ENCODE measurements around the gene MTOR. TPM values are rescaled to one million over a fixed set of nuclear protein-coding genes. Genes with fewer than 3 reads are reported as not detected.

MTOR gene
- total and polyA plus RNA-seq, 10 of the 15 experiments (the other 5 are each of a cell fraction or from before 2014, with no cell fraction given): 6.6 to 41.8 (median 29.8) TPM

DNA sequence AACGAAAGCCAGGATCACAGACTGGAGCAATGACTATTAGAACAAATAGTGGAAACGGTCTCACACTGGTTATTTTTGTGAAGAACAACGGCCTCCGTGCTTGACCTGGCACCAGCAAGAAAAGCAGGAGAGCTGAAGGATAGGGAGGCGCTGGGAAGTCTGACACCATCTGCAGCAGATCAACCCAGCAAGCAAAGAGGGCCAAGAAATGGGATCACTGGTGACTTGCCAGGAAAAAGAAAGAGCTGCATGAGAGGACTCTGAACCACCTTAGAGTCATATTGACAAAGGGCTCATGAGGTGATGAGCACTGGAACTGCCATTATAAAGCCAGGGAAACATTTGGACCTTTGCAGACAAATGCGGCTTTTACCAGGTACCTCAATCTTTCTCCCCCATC, 25.0 kb downstream of the MTOR start:
- intact Hi-C loops (cut with micrococcal nuclease; ENCODE audit: unreplicated experiment): no loop called here
- H3K4me3 ChIP-seq: no peak overlapping the region
- SMC1A ChIA-PET (ENCODE audit: uncharacterized antibody, unreplicated experiment): no interaction called here
- no peaks in the 10 kb centered on the region for H4K20me1 ChIP-seq (ENCODE audit: control insufficient read depth, insufficient read depth)
- 76% methylated on average over 6 of the region's 6 CpGs for WGBS (ENCODE audit: insufficient coverage, insufficient replicate concordance, low lambda C conversion rate, missing lambda C conversion rate)
- POLR2A ChIA-PET: no interaction called here
- in situ Hi-C loops (cut with MboI): loop anchor here (5.0 kb wide), 1 partner anchor 405 kb away; no protein-coding TSS in a partner anchor
- TF ChIP-seq TBL1XR1 (IDR thresholded peaks at IDR 0.05; ENCODE audit: low read depth, low read length) (no peak), SMARCA5 (IDR thresholded peaks at IDR 0.05) (no peak), ZZZ3 (IDR thresholded peaks at IDR 0.05; ENCODE audit: control insufficient read depth, insufficient read length, low read depth) (no peak), SUZ12 (IDR thresholded peaks at IDR 0.05; ENCODE audit: unreplicated experiment) (no peak), KLF5 (IDR thresholded peaks at IDR 0.05; ENCODE audit: partially characterized antibody) (no peak), IRF4 (IDR thresholded peaks at IDR 0.05; ENCODE audit: low read depth, low read length) (no peak), YY1 (IDR thresholded peaks at IDR 0.05; ENCODE audit: low read depth, low read length) (no peak), IKZF2 (IDR thresholded peaks at IDR 0.05) (no peak), ZNF217 (IDR thresholded peaks at IDR 0.05) (no peak), SMC3 (IDR thresholded peaks at IDR 0.05; ENCODE audit: borderline replicate concordance, low read length) (no peak), ZBTB4 (CRISPR knock-in tag; IDR thresholded peaks at IDR 0.05) (no peak), NFYB (IDR thresholded peaks at IDR 0.05; ENCODE audit: insufficient read depth, low read depth, low read length) (no peak), SRF (IDR thresholded peaks at IDR 0.05; ENCODE audit: low read depth in 2 of 2, low read length in 2 of 2) (no peak), ZSCAN29 (IDR thresholded peaks at IDR 0.05) (no peak), BRCA1 (IDR thresholded peaks at IDR 0.05; ENCODE audit: low read depth, low read length) (no peak), SUPT20H (IDR thresholded peaks at IDR 0.05; ENCODE audit: borderline replicate concordance, control insufficient read depth, low read depth, low read length) (no peak), HDGF (IDR thresholded peaks at IDR 0.05) (no peak)
- TF ChIP-seq, protein P1, sequence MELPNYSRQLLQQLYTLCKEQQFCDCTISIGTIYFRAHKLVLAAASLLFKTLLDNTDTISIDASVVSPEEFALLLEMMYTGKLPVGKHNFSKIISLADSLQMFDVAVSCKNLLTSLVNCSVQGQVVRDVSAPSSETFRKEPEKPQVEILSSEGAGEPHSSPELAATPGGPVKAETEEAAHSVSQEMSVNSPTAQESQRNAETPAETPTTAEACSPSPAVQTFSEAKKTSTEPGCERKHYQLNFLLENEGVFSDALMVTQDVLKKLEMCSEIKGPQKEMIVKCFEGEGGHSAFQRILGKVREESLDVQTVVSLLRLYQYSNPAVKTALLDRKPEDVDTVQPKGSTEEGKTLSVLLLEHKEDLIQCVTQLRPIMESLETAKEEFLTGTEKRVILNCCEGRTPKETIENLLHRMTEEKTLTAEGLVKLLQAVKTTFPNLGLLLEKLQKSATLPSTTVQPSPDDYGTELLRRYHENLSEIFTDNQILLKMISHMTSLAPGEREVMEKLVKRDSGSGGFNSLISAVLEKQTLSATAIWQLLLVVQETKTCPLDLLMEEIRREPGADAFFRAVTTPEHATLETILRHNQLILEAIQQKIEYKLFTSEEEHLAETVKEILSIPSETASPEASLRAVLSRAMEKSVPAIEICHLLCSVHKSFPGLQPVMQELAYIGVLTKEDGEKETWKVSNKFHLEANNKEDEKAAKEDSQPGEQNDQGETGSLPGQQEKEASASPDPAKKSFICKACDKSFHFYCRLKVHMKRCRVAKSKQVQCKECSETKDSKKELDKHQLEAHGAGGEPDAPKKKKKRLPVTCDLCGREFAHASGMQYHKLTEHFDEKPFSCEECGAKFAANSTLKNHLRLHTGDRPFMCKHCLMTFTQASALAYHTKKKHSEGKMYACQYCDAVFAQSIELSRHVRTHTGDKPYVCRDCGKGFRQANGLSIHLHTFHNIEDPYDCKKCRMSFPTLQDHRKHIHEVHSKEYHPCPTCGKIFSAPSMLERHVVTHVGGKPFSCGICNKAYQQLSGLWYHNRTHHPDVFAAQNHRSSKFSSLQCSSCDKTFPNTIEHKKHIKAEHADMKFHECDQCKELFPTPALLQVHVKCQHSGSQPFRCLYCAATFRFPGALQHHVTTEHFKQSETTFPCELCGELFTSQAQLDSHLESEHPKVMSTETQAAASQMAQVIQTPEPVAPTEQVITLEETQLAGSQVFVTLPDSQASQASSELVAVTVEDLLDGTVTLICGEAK (IDR thresholded peaks at IDR 0.05; ENCODE audit: borderline replicate concordance): no peak
- no TSS peak for BruUV-seq (replicated peaks)
- CTCF ChIA-PET: interaction anchor here (1.2 kb wide), 2 partner anchors 127 to 404 kb away, joined by 4 to 6 read pairs; no protein-coding TSS in a partner anchor
- H3K4me2 ChIP-seq (ENCODE audit: control insufficient read depth, insufficient read depth): no peak overlapping the region
- H3K4me1 ChIP-seq (ENCODE audit: control insufficient read depth, insufficient read depth, low read length): peaks cover 3% of the 10 kb centered on the region; the same call in 1 of the 2 replicates
- peaks cover 18 to 35% of the 10 kb centered on the region in 2 experiments for H3K36me3 ChIP-seq (ENCODE audit: control insufficient read depth in 2 of 2, insufficient read depth in 2 of 2, low read length in 1 of 2)
- FAIRE-seq (no peak), DNase-seq (ENCODE audit: low read depth, low spot score) (no peak), ATAC-seq (no peak)
- H3K9me3 ChIP-seq (replicated peaks; ENCODE audit: control insufficient read depth, insufficient read depth, low read length): no peaks in the 10 kb centered on the region
- H2AFZ ChIP-seq (ENCODE audit: control insufficient read depth, low read depth, low read length): no peak overlapping the region
- no peaks in the 10 kb centered on the region for H3K79me2 ChIP-seq (ENCODE audit: control insufficient read depth, insufficient read depth, low read length)
- no peak overlapping the region for H3K27ac ChIP-seq (ENCODE audit: control insufficient read depth, insufficient read depth)
- RAD21 ChIA-PET (ENCODE audit: unreplicated experiment): no interaction called here
- H3K27me3 ChIP-seq (replicated peaks in 1 of 2; ENCODE audit: control insufficient read depth in 2 of 2, insufficient read depth in 2 of 2, low read length in 1 of 2): no peaks in the 10 kb centered on the region
- H3K9ac ChIP-seq (ENCODE audit: control insufficient read depth, insufficient read depth, low read length): no peak overlapping the region
